GM19099 (cell line): ENCODE results near the gene DYRK2.

ENCODE experiments used
- POLR2A ChIP-seq: IDR thresholded peaks from 3 replicates; pipeline ENCODE4 v1.6.1; 2011; ENCODE audit warnings: low read depth; ENCODE audit not compliant: insufficient read length; ENCODE audit errors: extremely low read depth

Gene DYRK2

GRCh38 chr12:67702136-67702535 is 53.6 kb downstream of the DYRK2 start:
- no peak for TF ChIP-seq POLR2A

- no peak for TF ChIP-seq POLR2A
Measured at GRCh38 chr12:67704071-67704470, 55.5 kb downstream of the DYRK2 start.

GRCh38 chr12:67705394-67706370 is 57.1 kb downstream of the DYRK2 start:
- no peak for TF ChIP-seq POLR2A

- TF ChIP-seq POLR2A: no peak
Measured at GRCh38 chr12:67709367-67709954, 60.9 kb downstream of the DYRK2 start.

- no peak for TF ChIP-seq POLR2A
Measured at GRCh38 chr12:67710582-67710981, 62.0 kb downstream of the DYRK2 start.

- no peak for TF ChIP-seq POLR2A
Measured at GRCh38 chr12:67712011-67712410, 63.5 kb downstream of the DYRK2 start.

GRCh38 chr12:67714648-67715047 is 66.1 kb downstream of the DYRK2 start:
- TF ChIP-seq POLR2A: no peak
